Right atrium auricular region (tissue), 2 donors: Measurements from ENCODE around the gene SLC38A11. TPM values are rescaled to one million over a fixed set of nuclear protein-coding genes. Genes with fewer than 3 reads are reported as not detected.

ENCODE experiments used
- DNase-seq: peaks from one replicate; pipeline ENCODE4 v3.0.0-alpha.2; 2019; ENCODE audit warnings: low spot score
- H3K27ac ChIP-seq, 2 donors: fragments of 200-600 bp; sonication (generic); 1 replicate in 1 of 2; 2 replicates in 1 of 2; pipeline ENCODE4 v1.5.1; 2016 to 2019
- H3K27me3 ChIP-seq, 2 donors: fragments of 200-600 bp; sonication (generic); one replicate each; pipeline versions ENCODE4 v1.5.1 to v1.6.0; 2017 to 2019
- H3K36me3 ChIP-seq: fragments of 200-600 bp; sonication (generic); one replicate; pipeline ENCODE4 v1.5.1; 2016
- H3K4me1 ChIP-seq, 2 donors: fragments of 200-600 bp; sonication (generic); one replicate each; pipeline versions ENCODE4 v1.5.1 to v1.6.0; 2017 to 2019
- H3K4me3 ChIP-seq, 2 donors: fragments of 200-600 bp; sonication (generic); 1 replicate in 1 of 2; 2 replicates in 1 of 2; pipeline ENCODE4 v1.5.1; 2017 to 2019; ENCODE audit warnings: mild to moderate bottlenecking in 1 of 2, moderate library complexity in 1 of 2
- H3K9me3 ChIP-seq, 2 donors: fragments of 200-600 bp; sonication (generic); one replicate each; pipeline ENCODE4 v1.5.1; 2019
- total RNA-seq, 2 donors: library from RNA; depleted of rRNA; stranded (reverse); fragments of >200 nt; gene quantifications; one replicate each; pipeline ENCODE4 v1.1.0, GENCODE V29; 2016
- TF ChIP-seq, protein P1 (sequence below), 2 donors: fragments of 200-600 bp; sonication (generic); IDR thresholded peaks; one replicate each; pipeline ENCODE4 v1.5.1; 2019; ENCODE audit warnings: antibody characterized with exemption in 2 of 2

Gene SLC38A11
- total RNA-seq, 2 donors from 2014 or later: 0.74 TPM; not detected in 1

DNA sequence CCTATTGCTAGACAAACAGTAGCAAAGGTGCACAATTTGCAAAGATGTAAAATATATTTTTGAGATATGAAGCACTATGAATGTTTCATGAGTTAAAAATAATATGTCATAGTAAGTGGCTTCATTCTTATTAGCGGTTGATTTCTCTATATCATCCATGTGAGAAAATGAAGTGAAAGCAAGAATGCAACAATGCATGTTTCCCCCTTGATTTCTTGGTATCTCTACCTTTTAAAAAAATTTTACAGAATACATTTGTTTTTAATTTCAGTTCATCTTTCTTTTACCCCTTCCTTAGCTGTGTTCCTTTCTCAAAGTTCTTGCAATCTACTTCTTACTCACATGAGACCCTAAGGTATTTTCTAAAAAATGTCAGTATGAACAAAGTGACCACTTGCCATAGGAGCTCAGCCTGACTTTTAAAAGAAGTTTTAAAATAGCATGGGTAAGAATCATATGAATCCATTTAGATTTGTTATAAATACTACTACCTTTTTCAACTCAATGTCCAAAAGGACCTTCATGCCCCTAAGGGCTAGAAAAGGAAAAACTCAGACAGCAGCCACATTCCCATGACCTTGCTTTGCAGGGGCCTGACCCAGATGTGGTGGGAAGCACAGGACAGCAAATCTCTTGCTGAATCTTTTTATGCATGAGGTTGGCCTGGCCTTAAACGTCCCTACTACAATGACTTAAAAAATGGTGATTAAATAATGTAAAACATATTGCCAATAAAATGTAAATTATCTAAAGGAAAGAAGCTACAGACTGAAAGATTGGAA lies 14.8 kb upstream of the SLC38A11 start:
- H3K36me3 ChIP-seq: no peaks in the 10 kb centered on the region
- H3K27ac ChIP-seq: no peak overlapping the region
- no peaks in the 10 kb centered on the region for H3K9me3 ChIP-seq
- DNase-seq: no peak
- no peaks in the 10 kb centered on the region for H3K4me1 ChIP-seq
- no peak overlapping the region for H3K4me3 ChIP-seq
- TF ChIP-seq, protein P1, sequence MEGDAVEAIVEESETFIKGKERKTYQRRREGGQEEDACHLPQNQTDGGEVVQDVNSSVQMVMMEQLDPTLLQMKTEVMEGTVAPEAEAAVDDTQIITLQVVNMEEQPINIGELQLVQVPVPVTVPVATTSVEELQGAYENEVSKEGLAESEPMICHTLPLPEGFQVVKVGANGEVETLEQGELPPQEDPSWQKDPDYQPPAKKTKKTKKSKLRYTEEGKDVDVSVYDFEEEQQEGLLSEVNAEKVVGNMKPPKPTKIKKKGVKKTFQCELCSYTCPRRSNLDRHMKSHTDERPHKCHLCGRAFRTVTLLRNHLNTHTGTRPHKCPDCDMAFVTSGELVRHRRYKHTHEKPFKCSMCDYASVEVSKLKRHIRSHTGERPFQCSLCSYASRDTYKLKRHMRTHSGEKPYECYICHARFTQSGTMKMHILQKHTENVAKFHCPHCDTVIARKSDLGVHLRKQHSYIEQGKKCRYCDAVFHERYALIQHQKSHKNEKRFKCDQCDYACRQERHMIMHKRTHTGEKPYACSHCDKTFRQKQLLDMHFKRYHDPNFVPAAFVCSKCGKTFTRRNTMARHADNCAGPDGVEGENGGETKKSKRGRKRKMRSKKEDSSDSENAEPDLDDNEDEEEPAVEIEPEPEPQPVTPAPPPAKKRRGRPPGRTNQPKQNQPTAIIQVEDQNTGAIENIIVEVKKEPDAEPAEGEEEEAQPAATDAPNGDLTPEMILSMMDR (IDR thresholded peaks at IDR 0.05): no peak
- no peaks in the 10 kb centered on the region for H3K27me3 ChIP-seq

DNA sequence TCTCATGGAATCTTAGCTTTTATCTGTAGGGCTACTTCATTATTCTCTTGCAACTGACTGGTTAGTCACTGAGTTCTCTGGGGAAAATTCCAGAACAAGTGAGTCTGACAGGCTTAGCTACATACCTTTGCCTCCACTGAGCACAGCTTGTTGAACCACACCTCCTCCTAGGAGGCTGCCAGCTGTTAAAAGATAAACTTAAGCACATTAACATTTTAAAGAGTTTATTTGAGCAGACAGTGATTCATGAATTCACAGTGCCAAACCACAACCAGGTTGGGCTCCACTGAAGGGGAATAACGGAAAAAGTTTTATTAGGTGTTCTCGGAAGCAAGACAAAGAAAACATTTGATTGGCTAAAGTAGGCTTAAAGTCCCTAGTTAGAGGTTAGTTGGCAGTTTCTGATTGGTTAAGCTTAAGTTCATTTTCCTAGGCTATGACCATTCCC lies 12.5 kb upstream of the SLC38A11 start:
- no peak overlapping the region for H3K4me3 ChIP-seq
- no peaks in the 10 kb centered on the region for H3K9me3 ChIP-seq
- no peaks in the 10 kb centered on the region for H3K36me3 ChIP-seq
- H3K4me1 ChIP-seq: no peaks in the 10 kb centered on the region
- DNase-seq: no peak
- TF ChIP-seq, protein P1 (IDR thresholded peaks at IDR 0.05): no peak
- no peaks in the 10 kb centered on the region for H3K27me3 ChIP-seq
- no peak overlapping the region for H3K27ac ChIP-seq

DNA sequence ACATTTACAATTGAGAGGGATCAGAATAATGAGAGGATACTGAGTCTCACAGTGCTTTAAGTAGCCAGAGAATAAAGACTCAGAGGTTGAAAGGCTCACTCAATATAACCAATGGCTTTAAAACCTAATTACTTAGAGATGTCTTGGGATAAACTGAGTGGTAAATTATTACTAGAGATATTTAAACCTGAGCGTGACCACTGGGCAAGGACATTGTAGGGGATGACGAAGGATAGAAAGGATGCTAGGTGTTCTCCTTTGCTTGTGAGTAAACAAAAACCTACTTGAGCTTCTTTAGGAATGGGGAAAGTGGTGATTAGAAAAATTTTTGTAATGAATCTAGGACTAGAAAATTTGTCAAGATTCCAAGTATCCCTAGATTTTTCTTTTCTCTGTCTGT lies 12.0 kb upstream of the SLC38A11 start:
- Histone ChIP-seq H3K9me3 (no peaks in the 10 kb centered on the region), H3K27ac (no peak overlapping the region), H3K4me3 (no peak overlapping the region), H3K4me1 (no peaks in the 10 kb centered on the region), H3K27me3 (no peaks in the 10 kb centered on the region), H3K36me3 (no peaks in the 10 kb centered on the region)
- TF ChIP-seq, protein P1 (IDR thresholded peaks at IDR 0.05): no peak
- DNase-seq: no peak

DNA sequence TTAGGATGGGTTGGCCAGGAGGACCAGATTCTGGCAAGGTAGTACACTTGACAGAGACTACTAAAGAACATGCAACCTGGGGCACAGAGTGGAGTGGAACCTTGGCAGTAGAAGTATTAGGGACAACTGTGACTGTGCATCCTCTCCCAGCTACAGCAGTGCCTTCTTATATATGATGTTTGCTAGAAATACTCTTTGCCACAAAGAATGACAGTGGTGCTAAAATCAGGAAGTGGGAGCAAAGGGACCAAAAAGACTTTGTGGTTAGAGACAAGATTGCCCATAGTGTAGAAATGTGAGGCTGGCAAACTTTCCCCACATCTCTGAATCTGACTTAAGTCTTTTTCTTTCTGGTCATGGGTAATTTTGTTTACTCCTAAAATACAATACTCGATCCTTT lies 9.4 kb upstream of the SLC38A11 start:
- H3K4me1 ChIP-seq: no peaks in the 10 kb centered on the region
- DNase-seq: no peak
- no peaks in the 10 kb centered on the region for H3K9me3 ChIP-seq
- no peak overlapping the region for H3K4me3 ChIP-seq
- TF ChIP-seq, protein P1 (IDR thresholded peaks at IDR 0.05): no peak
- no peak overlapping the region for H3K27ac ChIP-seq
- H3K36me3 ChIP-seq: no peaks in the 10 kb centered on the region
- H3K27me3 ChIP-seq: no peaks in the 10 kb centered on the region

DNA sequence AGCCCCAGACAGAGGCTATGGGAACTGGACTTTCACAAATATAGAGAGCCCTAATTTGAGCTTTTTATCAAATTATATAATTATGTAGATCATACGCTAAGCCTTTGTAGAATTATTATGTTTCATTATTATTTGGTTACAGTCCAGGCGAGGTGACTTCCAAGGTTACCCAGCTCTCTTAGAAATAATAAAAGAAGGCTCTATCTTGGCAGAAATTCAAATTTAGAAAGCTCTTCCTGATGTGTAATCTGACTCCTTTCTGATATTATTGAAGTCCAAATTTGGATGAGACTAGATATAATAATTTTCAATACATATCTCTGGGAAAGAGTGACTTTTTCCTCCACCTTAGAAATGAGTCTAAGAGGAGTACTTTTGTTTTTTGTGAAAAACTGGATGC lies 4.8 kb upstream of the SLC38A11 start:
- TF ChIP-seq, protein P1 (IDR thresholded peaks at IDR 0.05): no peak
- no peaks in the 10 kb centered on the region for H3K9me3 ChIP-seq
- no peaks in the 10 kb centered on the region for H3K27me3 ChIP-seq
- H3K36me3 ChIP-seq: no peaks in the 10 kb centered on the region
- no peak overlapping the region for H3K4me3 ChIP-seq
- peaks cover 0 to 5% of the 10 kb centered on the region in 2 donors for H3K4me1 ChIP-seq
- DNase-seq: no peak
- H3K27ac ChIP-seq: no peak overlapping the region

DNA sequence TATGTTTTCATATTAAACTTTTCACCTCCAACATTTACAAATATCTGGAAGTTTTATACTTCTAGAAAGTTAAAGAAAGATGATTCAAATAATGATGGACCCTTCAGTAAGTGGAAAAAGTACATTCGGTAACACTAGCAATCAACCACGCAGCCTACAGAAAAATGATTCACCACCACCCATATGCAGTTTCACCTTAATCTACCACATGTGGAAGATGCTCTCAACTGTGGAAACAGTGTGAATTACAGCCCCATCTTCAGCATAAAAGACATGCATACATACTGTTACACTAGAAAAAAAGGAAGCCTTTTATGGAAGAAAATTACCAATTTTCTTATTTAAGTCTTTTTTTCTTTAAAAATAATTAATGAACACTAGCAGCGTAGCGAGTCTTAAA lies 1.1 kb downstream of the SLC38A11 start:
- Histone ChIP-seq H3K27ac (no peak overlapping the region), H3K4me1 (peaks cover 0 to 8% of the 10 kb centered on the region in 2 donors), H3K27me3 (peaks cover 0 to 3% of the 10 kb centered on the region in 2 donors), H3K4me3 (no peak overlapping the region), H3K9me3 (no peaks in the 10 kb centered on the region), H3K36me3 (no peaks in the 10 kb centered on the region)
- TF ChIP-seq, protein P1 (IDR thresholded peaks at IDR 0.05): no peak
- DNase-seq: no peak
